PC-9 (cell line): ENCODE data around the gene DNASE1L1.

Experiments used
- CTCF ChIP-seq: fragments of 200-600 bp; sonication (generic); conservative IDR thresholded peaks from 2 replicates; pipeline ENCODE4 v1.6.1; 2017; ENCODE audit warnings: mixed run types, antibody characterized with exemption, mild to moderate bottlenecking, moderate library complexity
- EZH2 ChIP-seq: fragments of 200-600 bp; sonication (generic); IDR thresholded peaks from 2 replicates; pipeline ENCODE4 v1.8.0; 2017; ENCODE audit warnings: antibody characterized with exemption, low read depth

- TF ChIP-seq EZH2 (no peak), CTCF (no peak)
Measured at GRCh38 chrX:154375156-154375504, 33.9 kb downstream of the DNASE1L1 start.
